MM.1S (cell line): Measurements from ENCODE around the gene PLIN3.

Experiments
- DNase-seq: peaks from one replicate; pipeline ENCODE4 v3.0.0-alpha.2; 2015
- H2AFZ ChIP-seq: fragments of 300-600 bp; sonication (generic); 2 replicates; pipeline ENCODE4 v1.6.0; 2016; ENCODE audit warnings: antibody characterized with exemption, low read length
- H3F3A ChIP-seq: fragments of 300-600 bp; sonication (generic); 2 replicates; pipeline ENCODE4 v1.6.1; 2016; ENCODE audit warnings: mild to moderate bottlenecking, antibody characterized with exemption, low read length, moderate library complexity, mixed read lengths; ENCODE audit not compliant: insufficient read depth
- H3K27ac ChIP-seq: fragments of 300-600 bp; sonication (generic); 2 replicates; pipeline ENCODE4 v1.5.1; 2016; ENCODE audit warnings: mild to moderate bottlenecking, low read length
- H3K27me3 ChIP-seq: fragments of 300-600 bp; sonication (generic); replicated peaks from 2 replicates; pipeline ENCODE4 v1.6.0; 2016; ENCODE audit warnings: low read length; ENCODE audit not compliant: insufficient read depth
- H3K36me3 ChIP-seq: fragments of 300-600 bp; sonication (generic); replicated peaks from 2 replicates; pipeline ENCODE4 v1.6.1; 2016; ENCODE audit warnings: mild to moderate bottlenecking, low read length, mixed read lengths; ENCODE audit not compliant: insufficient read depth
- H3K4me1 ChIP-seq: fragments of 300-600 bp; sonication (generic); 2 replicates; pipeline ENCODE4 v1.6.1; 2016; ENCODE audit warnings: low read length, mixed read lengths
- H3K4me2 ChIP-seq: fragments of 300-600 bp; sonication (generic); 2 replicates; pipeline ENCODE4 v1.6.0; 2016; ENCODE audit warnings: low read depth, low read length
- H3K4me3 ChIP-seq: fragments of 300-600 bp; sonication (generic); 2 replicates; pipeline ENCODE4 v1.5.1; 2016; ENCODE audit warnings: low read length, mixed read lengths
- H3K79me2 ChIP-seq: fragments of 300-600 bp; sonication (generic); 2 replicates; pipeline ENCODE4 v1.6.1; 2016; ENCODE audit warnings: mixed run types, low read length, mixed read lengths
- H3K9ac ChIP-seq: fragments of 300-600 bp; sonication (generic); 2 replicates; pipeline ENCODE4 v1.6.1; 2016; ENCODE audit warnings: low read length, mixed read lengths
- H3K9me2 ChIP-seq: fragments of 300-600 bp; sonication (generic); replicated peaks from 2 replicates; pipeline ENCODE4 v1.6.1; 2016; ENCODE audit warnings: mild to moderate bottlenecking, low read length, mixed read lengths; ENCODE audit not compliant: insufficient read depth
- H3K9me3 ChIP-seq: fragments of 300-600 bp; sonication (generic); replicated peaks from 2 replicates; pipeline ENCODE4 v1.6.1; 2016; ENCODE audit warnings: mild to moderate bottlenecking, low read length, mixed read lengths; ENCODE audit not compliant: insufficient read depth
- H4K20me1 ChIP-seq: fragments of 300-600 bp; sonication (generic); 2 replicates; pipeline ENCODE4 v1.6.1; 2016; ENCODE audit warnings: mild to moderate bottlenecking, low read length, moderate library complexity, mixed read lengths; ENCODE audit not compliant: insufficient read depth
- CTCF ChIP-seq: fragments of 300-600 bp; sonication (generic); IDR thresholded peaks from 2 replicates; pipeline ENCODE4 v1.5.1; 2016; ENCODE audit warnings: antibody characterized with exemption, low read length, mixed read lengths
- EZH2 ChIP-seq: fragments of 300-600 bp; sonication (generic); optimal IDR thresholded peaks from 2 replicates; pipeline ENCODE3; 2017; ENCODE audit warnings: low read depth, mild to moderate bottlenecking, antibody characterized with exemption, low read length, mixed read lengths
- EZH2phosphoT487 ChIP-seq: fragments of 300-600 bp; sonication (generic); IDR thresholded peaks from 2 replicates; pipeline ENCODE4 v1.6.1; 2018; ENCODE audit warnings: antibody characterized with exemption, low read length

The PLIN3 gene

GRCh38 chr19:4830768-4831265, 36.6 kb downstream of the PLIN3 start:
- Histone ChIP-seq H3K79me2 (peaks cover 44% of the 10 kb centered on the region), H3K36me3 (no peaks in the 10 kb centered on the region), H3K9ac (peak overlapping the region; percentile 84), H3K4me3 (peak overlapping the region; percentile 96), H3K9me3 (no peaks in the 10 kb centered on the region), H3K4me2 (peak overlapping the region; percentile 65), H2AFZ (peak overlapping the region; percentile 95), H3K27ac (no peak overlapping the region; the same call in 1 of the 2 replicates), H3K4me1 (peaks cover 7% of the 10 kb centered on the region), H3K9me2 (no peaks in the 10 kb centered on the region), H3F3A (peaks cover 15% of the 10 kb centered on the region), H3K27me3 (no peaks in the 10 kb centered on the region), H4K20me1 (no peaks in the 10 kb centered on the region)
- no peak for TF ChIP-seq CTCF
- TF ChIP-seq EZH2phosphoT487 = no peak
- TF ChIP-seq EZH2 = no peak
- DNase-seq = no peak

- H2AFZ ChIP-seq = no peak overlapping the region
- H3K79me2 ChIP-seq = peaks cover 47% of the 10 kb centered on the region
- TF ChIP-seq CTCF (no peak), EZH2 (no peak), EZH2phosphoT487 (no peak)
- H3K9me2 ChIP-seq = no peaks in the 10 kb centered on the region
- peak overlapping the region; percentile 84; the same call in 1 of the 2 replicates for H3K9ac ChIP-seq
- H3K9me3 ChIP-seq = no peaks in the 10 kb centered on the region
- H3F3A ChIP-seq = peaks cover 15% of the 10 kb centered on the region
- no peaks in the 10 kb centered on the region for H3K36me3 ChIP-seq
- no peaks in the 10 kb centered on the region for H3K27me3 ChIP-seq
- peak overlapping the region; percentile 96 for H3K4me3 ChIP-seq
- no peak overlapping the region; the same call in 1 of the 2 replicates for H3K27ac ChIP-seq
- peak overlapping the region; percentile 65 for H3K4me2 ChIP-seq
- no peak for DNase-seq
- H4K20me1 ChIP-seq = no peaks in the 10 kb centered on the region
- H3K4me1 ChIP-seq = peaks cover 7% of the 10 kb centered on the region
These were observed 37.1 kb downstream of the PLIN3 start for GRCh38 chr19:4830332-4830731.

DNA sequence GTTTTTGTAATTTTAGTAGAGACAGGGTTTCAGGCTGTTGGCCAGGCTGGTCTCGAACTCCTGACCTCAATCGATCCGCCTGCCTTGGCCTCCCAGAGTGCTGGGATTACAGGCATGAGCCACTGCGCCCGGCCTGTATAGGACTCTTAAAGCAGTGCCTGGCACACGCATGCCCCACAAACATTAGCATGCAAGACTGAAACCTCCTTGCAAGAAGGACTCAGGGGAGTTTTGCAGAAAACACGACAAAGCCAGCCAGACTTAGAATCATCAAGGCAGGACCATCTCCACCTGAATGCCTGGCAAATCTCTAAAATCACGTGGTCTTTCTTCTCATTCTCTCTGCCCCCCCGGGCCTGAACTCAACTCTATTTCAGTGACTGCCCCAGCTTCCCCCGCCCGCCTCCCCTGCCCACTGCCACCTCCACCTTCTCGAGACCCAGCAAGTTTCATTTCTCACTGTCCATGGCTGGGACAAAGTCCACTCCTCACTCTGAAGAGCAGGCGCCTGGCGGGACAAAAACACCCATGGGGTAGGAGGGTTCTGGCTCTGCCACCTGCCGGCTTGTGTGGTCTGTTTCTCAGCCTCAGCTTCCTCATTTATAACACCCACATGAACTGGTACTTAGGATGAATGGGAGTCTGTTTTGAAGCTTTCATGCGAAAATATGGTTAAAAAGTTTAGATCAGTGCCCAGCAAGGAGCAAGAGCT, 38.3 kb downstream of the PLIN3 start:
- H3K27me3 ChIP-seq = no peaks in the 10 kb centered on the region
- H3K4me2 ChIP-seq = no peak overlapping the region
- peaks cover 7% of the 10 kb centered on the region for H3K4me1 ChIP-seq
- H3K4me3 ChIP-seq = no peak overlapping the region
- H3K9me3 ChIP-seq = no peaks in the 10 kb centered on the region
- no peak overlapping the region for H2AFZ ChIP-seq
- TF ChIP-seq EZH2 (no peak), CTCF (no peak), EZH2phosphoT487 (no peak)
- H3F3A ChIP-seq = peaks cover 15% of the 10 kb centered on the region
- no peaks in the 10 kb centered on the region for H3K9me2 ChIP-seq
- no peak overlapping the region for H3K9ac ChIP-seq
- H3K36me3 ChIP-seq = no peaks in the 10 kb centered on the region
- H3K79me2 ChIP-seq = peaks cover 56% of the 10 kb centered on the region
- no peak for DNase-seq
- H3K27ac ChIP-seq = no peak overlapping the region
- no peaks in the 10 kb centered on the region for H4K20me1 ChIP-seq
